ENCODE results near the gene TMEM150A. TPM values are rescaled to one million over a fixed set of nuclear protein-coding genes. Genes with fewer than 3 reads are reported as not detected.
"Not testable (repeated sequence)": the region's sequence is repeated elsewhere in the genome, so short reads cannot be mapped to it uniquely, and the experiment has no call there.

The TMEM150A gene
- total RNA-seq, 2 experiments from 2014 or later = 1.3 to 2.5 TPM

- DNase-seq (peak; percentile 94), ATAC-seq (peak; percentile 76)
- Mint-ChIP-seq H3K27ac (peak within 1 kb of the TSS; percentile 96), H3K36me3 (ENCODE audit: low read depth) (peaks cover 18% of the 10 kb centered on the region), H3K27me3 (no peaks in the 10 kb centered on the region), H3K9me3 (ENCODE audit: low read depth) (no peaks in the 10 kb centered on the region), H3K4me3 (peak within 1 kb of the TSS; percentile 97), H3K4me1 (peaks cover 14% of the 10 kb centered on the region)
- intact Hi-C loops (cut with DNase I, micrococcal nuclease) = loop anchor here (1.0 to 10.0 kb wide), 11 partner anchors 9 to 951 kb away; partner anchors contain the start of genes RNF181 (in 2 of the 2), VAMP8 (in 2 of the 2), CHMP3 (in 1 of the 2) and GGCX (in 1 of the 2)
- ChIA-PET CTCF (interaction anchor here (0.6 to 2.9 kb wide), 3 partner anchors 17 to 58 kb away, joined by 3 to 13 read pairs (median 6); partner anchors contain the start of gene RNF181), POLR2A (interaction anchor here (0.6 to 1.2 kb wide), 6 partner anchors 16 to 75 kb away, joined by 3 to 15 read pairs (median 4); partner anchors contain the start of genes MAT2A and RNF181)
Observed at GRCh38 chr2:85611705-85612587, 9.4 kb upstream of the TMEM150A start, which contains the start of gene C2orf68. Gene C2orf68, minus strand, starts transcription at chr2:85612066. Its CDS starts 82 bp downstream, at chr2:85611984.

GRCh38 chr2:85611217-85611704, 8.8 kb upstream of the TMEM150A start:
- ChIA-PET POLR2A (interaction anchor here (0.6 to 1.2 kb wide), 6 partner anchors 16 to 74 kb away, joined by 3 to 15 read pairs (median 4); partner anchors contain the start of genes MAT2A and RNF181), CTCF (interaction anchor here (0.6 to 2.9 kb wide), 3 partner anchors 16 to 57 kb away, joined by 3 to 13 read pairs (median 6); partner anchors contain the start of gene RNF181)
- peaks cover 18% of the 10 kb centered on the region for H3K36me3 Mint-ChIP-seq (ENCODE audit: low read depth)
- peaks cover 14% of the 10 kb centered on the region for H3K4me1 Mint-ChIP-seq
- ATAC-seq (peak; percentile 9), DNase-seq (no peak)
- intact Hi-C loops (cut with DNase I, micrococcal nuclease) = loop anchor here (1.0 to 10.0 kb wide), 5 partner anchors 9 to 834 kb away; partner anchors contain the start of genes VAMP8 (in 2 of the 2), KDM3A (in 1 of the 2), POLR1A (in 1 of the 2) and PTCD3 (in 1 of the 2)
- H3K9me3 Mint-ChIP-seq (ENCODE audit: low read depth) = no peaks in the 10 kb centered on the region
- H3K27ac Mint-ChIP-seq = peak overlapping the region; percentile 96
- no peaks in the 10 kb centered on the region for H3K27me3 Mint-ChIP-seq
- peak overlapping the region; percentile 97 for H3K4me3 Mint-ChIP-seq

GRCh38 chr2:85607268-85608215, 5.0 kb upstream of the TMEM150A start:
- no peak overlapping the region for H3K27ac Mint-ChIP-seq
- CTCF ChIA-PET = interaction anchor here (3.2 kb wide), 1 partner anchor 30 kb away, joined by 13 read pairs; no protein-coding TSS in a partner anchor

GRCh38 chr2:85606116-85606455, 3.6 kb upstream of the TMEM150A start:
- intact Hi-C loops (cut with DNase I, micrococcal nuclease) = no loop called here
- Mint-ChIP-seq H3K4me1 (peaks cover 35% of the 10 kb centered on the region), H3K4me3 (no peak overlapping the region), H3K27me3 (no peaks in the 10 kb centered on the region), H3K9me3 (ENCODE audit: low read depth) (no peaks in the 10 kb centered on the region), H3K27ac (no peak overlapping the region), H3K36me3 (ENCODE audit: low read depth) (peaks cover 13% of the 10 kb centered on the region)
- ATAC-seq = no peak
- POLR2A ChIA-PET = no interaction called here
- no peak for DNase-seq
- CTCF ChIA-PET = interaction anchor here (0.8 to 3.2 kb wide), 2 partner anchors 31 to 1032 kb away, joined by 4 to 13 read pairs; no protein-coding TSS in a partner anchor

More at GRCh38 chr2:85607268-85608215, 5.0 kb upstream of the TMEM150A start:
- DNase-seq = no peak
- no peak for ATAC-seq
- H3K36me3 Mint-ChIP-seq (ENCODE audit: low read depth) = peaks cover 16% of the 10 kb centered on the region
- no peaks in the 10 kb centered on the region for H3K9me3 Mint-ChIP-seq (ENCODE audit: low read depth)
- H3K27me3 Mint-ChIP-seq = no peaks in the 10 kb centered on the region
- peaks cover 29% of the 10 kb centered on the region for H3K4me1 Mint-ChIP-seq
- POLR2A ChIA-PET = no interaction called here
- no peak overlapping the region for H3K4me3 Mint-ChIP-seq
- intact Hi-C loops (cut with DNase I, micrococcal nuclease) = no loop called here

- Mint-ChIP-seq H3K4me1 (peaks cover 35% of the 10 kb centered on the region), H3K9me3 (ENCODE audit: low read depth) (no peaks in the 10 kb centered on the region), H3K4me3 (no peak overlapping the region), H3K27ac (no peak overlapping the region), H3K36me3 (ENCODE audit: low read depth) (peaks cover 13% of the 10 kb centered on the region), H3K27me3 (no peaks in the 10 kb centered on the region)
- no peak for ATAC-seq
- intact Hi-C loops (cut with DNase I, micrococcal nuclease) = no loop called here
- POLR2A ChIA-PET = interaction anchor here (2.3 kb wide), 1 partner anchor 11 kb away, joined by 7 read pairs; the partner anchor contains the start of gene RNF181
- CTCF ChIA-PET = interaction anchor here (0.8 to 3.2 kb wide), 5 partner anchors 13 to 1032 kb away, joined by 3 to 13 read pairs (median 4); partner anchors contain the start of gene VAMP8
- DNase-seq = no peak
Observed at GRCh38 chr2:85605406-85606115, 3.1 kb upstream of the TMEM150A start.

GRCh38 chr2:85604568-85605339, 2.3 kb upstream of the TMEM150A start:
- Mint-ChIP-seq H3K4me1 (peaks cover 28% of the 10 kb centered on the region), H3K36me3 (ENCODE audit: low read depth) (peaks cover 9% of the 10 kb centered on the region), H3K27me3 (no peaks in the 10 kb centered on the region), H3K4me3 (no peak overlapping the region), H3K9me3 (ENCODE audit: low read depth) (no peaks in the 10 kb centered on the region), H3K27ac (no peak overlapping the region)
- ATAC-seq (no peak), DNase-seq (no peak)
- CTCF ChIA-PET = interaction anchor here (0.9 to 3.2 kb wide), 6 partner anchors 9 to 166 kb away, joined by 3 to 13 read pairs (median 4); partner anchors contain the start of genes RNF181 and VAMP8
- intact Hi-C loops (cut with DNase I, micrococcal nuclease) = no loop called here
- POLR2A ChIA-PET = interaction anchor here (0.6 to 2.3 kb wide), 2 partner anchors 10 to 55 kb away, joined by 3 to 7 read pairs; partner anchors contain the start of gene RNF181

GRCh38 chr2:85604133-85604444, 1.6 kb upstream of the TMEM150A start:
- ChIA-PET POLR2A (interaction anchor here (0.5 to 2.3 kb wide), 4 partner anchors 9 to 723 kb away, joined by 3 to 7 read pairs (median 4); partner anchors contain the start of gene RNF181), CTCF (interaction anchor here (1.0 to 1.2 kb wide), 3 partner anchors 9 to 166 kb away, joined by 4 to 6 read pairs (median 5); partner anchors contain the start of genes RNF181 and VAMP8)
- H3K27ac Mint-ChIP-seq; intact Hi-C loops (cut with DNase I, micrococcal nuclease); H3K9me3 Mint-ChIP-seq (ENCODE audit: low read depth); DNase-seq; H3K36me3 Mint-ChIP-seq (ENCODE audit: low read depth); H3K27me3 Mint-ChIP-seq; H3K4me3 Mint-ChIP-seq; ATAC-seq: not testable (repeated sequence)
- peaks cover 29% of the 10 kb centered on the region for H3K4me1 Mint-ChIP-seq

- ChIA-PET CTCF (interaction anchor here (0.6 to 1.3 kb wide), 3 partner anchors 23 to 36 kb away, joined by 3 to 4 read pairs (median 3); partner anchors contain the start of gene VAMP8), POLR2A (interaction anchor here (1.0 kb wide), 1 partner anchor 62 kb away, joined by 3 read pairs; no protein-coding TSS in a partner anchor)
- H3K36me3 Mint-ChIP-seq (ENCODE audit: low read depth) = peaks cover 8% of the 10 kb centered on the region
- peak; percentile 5 for ATAC-seq
- H3K27me3 Mint-ChIP-seq = no peaks in the 10 kb centered on the region
- intact Hi-C loops (cut with DNase I, micrococcal nuclease) = loop anchor here (1.0 to 2.0 kb wide), 5 partner anchors 9 to 184 kb away; partner anchors contain the start of genes GGCX (in 2 of the 2), SH2D6 (in 1 of the 2) and USP39 (in 1 of the 2)
- no peak for DNase-seq
- no peaks in the 10 kb centered on the region for H3K9me3 Mint-ChIP-seq (ENCODE audit: low read depth)
- peak overlapping the region; percentile 71 for H3K4me3 Mint-ChIP-seq
- H3K4me1 Mint-ChIP-seq = peaks cover 27% of the 10 kb centered on the region
- peak overlapping the region; percentile 51 for H3K27ac Mint-ChIP-seq
Observed at GRCh38 chr2:85601771-85602475, 575 bp downstream of the TMEM150A start.

Measured in activated CD4-positive, alpha-beta T cell treated with anti-CD3 and anti-CD28 coated beads for 36 hours (primary cell).